GM19193 (cell line): Measurements from ENCODE around the gene TAF15.

ENCODE experiments used
- POLR2A ChIP-seq: IDR thresholded peaks from 4 replicates; pipeline ENCODE4 v1.6.1; 2011; ENCODE audit not compliant: insufficient read depth, insufficient read length; ENCODE audit errors: extremely low read depth

TAF15 gene

GRCh38 chr17:35891269-35891668 is 82.0 kb downstream of the TAF15 start:
- no peak for TF ChIP-seq POLR2A

- TF ChIP-seq POLR2A, result no peak
These were observed 83.1 kb downstream of the TAF15 start for GRCh38 chr17:35892091-35893035.

GRCh38 chr17:35893751-35894150 is 84.5 kb downstream of the TAF15 start:
- no peak for TF ChIP-seq POLR2A

DNA sequence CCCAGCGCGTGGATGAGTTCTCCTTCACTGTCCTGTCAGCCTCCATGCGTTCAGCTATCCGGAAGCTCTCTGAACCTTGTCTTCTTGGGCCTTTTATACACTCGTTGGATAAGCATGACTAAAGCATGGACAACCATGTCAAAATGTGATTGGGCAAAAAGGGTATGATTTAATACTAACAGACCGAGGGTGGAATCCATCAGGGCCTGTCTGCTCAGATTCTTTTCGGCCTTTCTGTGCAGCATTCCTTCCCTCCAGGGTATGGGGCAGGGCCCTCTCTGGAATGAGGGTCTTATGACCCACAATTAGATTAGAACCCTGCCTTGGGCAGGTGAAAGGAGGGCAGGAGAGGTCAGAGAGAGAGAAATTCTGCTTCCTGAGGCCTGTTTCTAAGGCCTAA is 84.9 kb downstream of the TAF15 start:
- no peak for TF ChIP-seq POLR2A

DNA sequence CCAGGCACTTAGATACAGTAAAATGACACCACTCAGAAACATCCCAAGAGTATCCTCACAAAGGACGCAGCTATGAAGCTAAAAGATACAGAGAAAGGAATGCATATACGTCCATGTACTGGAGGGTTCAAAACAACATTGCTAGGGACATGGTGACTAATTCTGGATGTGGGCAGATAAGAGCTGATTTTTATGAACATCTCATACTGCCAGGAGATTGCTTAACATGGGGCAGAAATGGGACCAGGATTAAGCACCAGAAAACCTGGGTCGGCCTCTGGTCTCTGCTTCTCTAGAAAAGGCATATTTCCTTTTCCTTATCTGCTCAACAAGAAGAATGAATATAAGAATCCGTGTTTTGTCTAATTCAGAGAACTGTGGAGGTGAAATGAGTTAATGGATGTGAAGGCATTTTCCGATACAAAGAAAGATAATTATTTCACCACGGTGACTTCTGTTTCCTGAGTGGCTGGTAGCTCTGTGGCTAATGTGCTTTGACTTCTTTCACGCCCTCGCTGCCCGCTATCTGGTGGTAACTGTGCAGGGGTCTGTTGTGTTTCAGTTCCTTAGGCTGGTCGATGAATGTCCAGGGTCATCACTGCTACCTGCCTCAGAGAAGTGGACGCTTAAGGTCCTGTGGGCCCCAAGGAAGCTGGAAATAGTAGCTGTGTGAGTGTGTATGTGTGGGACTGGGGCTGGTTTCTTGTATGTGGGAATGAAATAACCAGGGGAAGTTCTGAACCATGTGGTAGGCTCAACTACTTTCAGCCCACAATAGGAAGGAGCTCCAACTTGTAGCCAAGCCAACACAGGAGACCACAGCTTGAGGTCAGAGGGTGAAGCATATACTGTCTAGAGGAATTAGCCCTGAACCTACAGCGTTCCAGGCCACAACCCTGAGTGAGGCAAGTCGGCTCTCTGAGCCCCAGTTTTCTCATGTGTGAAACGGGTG is 86.6 kb downstream of the TAF15 start:
- no peak for TF ChIP-seq POLR2A
